Astrocyte (in vitro differentiated cells and primary cell): Measurements from ENCODE around the gene OR7A10.

ENCODE experiments used
- CTCF ChIP-seq: IDR thresholded peaks from 2 replicates; pipeline ENCODE4 v1.5.1; 2011; ENCODE audit warnings: low read depth, mild to moderate bottlenecking, inconsistent platforms, low read length, moderate library complexity; ENCODE audit not compliant: insufficient read depth
- EZH2 ChIP-seq: IDR thresholded peaks from 2 replicates; pipeline ENCODE4 v1.6.1; 2012; ENCODE audit warnings: mild to moderate bottlenecking, low read length, inconsistent platforms; ENCODE audit not compliant: insufficient read depth

- TF ChIP-seq CTCF (no peak), EZH2 (no peak)
Observed at GRCh38 chr19:14817052-14817451, 31.7 kb downstream of the OR7A10 start.
